HAP-1 (cell line): ENCODE measurements around the gene TBPL1.
"Not testable (repeated sequence)": the region's sequence is repeated elsewhere in the genome, so short reads cannot be mapped to it uniquely, and the experiment has no call there.

Experiments used
- DNase-seq, 2 experiments: peaks; one replicate each; pipeline ENCODE4 v3.0.0-alpha.2; 2016 to 2020; ENCODE audit warnings: low spot score in 2 of 2
- H3K27me3 ChIP-seq: fragments of 250-450 bp; sonication (Bioruptor Pico); 2 replicates; pipeline ENCODE4 v1.5.1; 2020; ENCODE audit warnings: low read depth, mild to moderate bottlenecking, moderate library complexity
- H3K36me3 ChIP-seq: fragments of 250-450 bp; sonication (Bioruptor Pico); replicated peaks from 2 replicates; pipeline ENCODE4 v1.5.1; 2020; ENCODE audit warnings: mild to moderate bottlenecking
- H3K4me1 ChIP-seq: fragments of 250-450 bp; sonication (Bioruptor Pico); 2 replicates; pipeline ENCODE4 v1.5.1; 2020; ENCODE audit warnings: mild to moderate bottlenecking
- H3K4me3 ChIP-seq: fragments of 250-450 bp; sonication (Bioruptor Pico); 2 replicates; pipeline ENCODE4 v1.5.1; 2020; ENCODE audit warnings: mild to moderate bottlenecking, moderate library complexity
- H3K9me3 ChIP-seq: fragments of 250-450 bp; sonication (Bioruptor Pico); 2 replicates; pipeline ENCODE4 v1.5.1; 2020; ENCODE audit warnings: mild to moderate bottlenecking, moderate library complexity
- in situ Hi-C: fragments of 300-500 bp; cut with MboI; formaldehyde crosslinking; loops from 3 replicates; pipeline ENCODE4 v1.14.3; 2020; ENCODE audit warnings: low sequenced_read_pairs, inconsistent platforms, mixed read lengths

The TBPL1 gene

DNA sequence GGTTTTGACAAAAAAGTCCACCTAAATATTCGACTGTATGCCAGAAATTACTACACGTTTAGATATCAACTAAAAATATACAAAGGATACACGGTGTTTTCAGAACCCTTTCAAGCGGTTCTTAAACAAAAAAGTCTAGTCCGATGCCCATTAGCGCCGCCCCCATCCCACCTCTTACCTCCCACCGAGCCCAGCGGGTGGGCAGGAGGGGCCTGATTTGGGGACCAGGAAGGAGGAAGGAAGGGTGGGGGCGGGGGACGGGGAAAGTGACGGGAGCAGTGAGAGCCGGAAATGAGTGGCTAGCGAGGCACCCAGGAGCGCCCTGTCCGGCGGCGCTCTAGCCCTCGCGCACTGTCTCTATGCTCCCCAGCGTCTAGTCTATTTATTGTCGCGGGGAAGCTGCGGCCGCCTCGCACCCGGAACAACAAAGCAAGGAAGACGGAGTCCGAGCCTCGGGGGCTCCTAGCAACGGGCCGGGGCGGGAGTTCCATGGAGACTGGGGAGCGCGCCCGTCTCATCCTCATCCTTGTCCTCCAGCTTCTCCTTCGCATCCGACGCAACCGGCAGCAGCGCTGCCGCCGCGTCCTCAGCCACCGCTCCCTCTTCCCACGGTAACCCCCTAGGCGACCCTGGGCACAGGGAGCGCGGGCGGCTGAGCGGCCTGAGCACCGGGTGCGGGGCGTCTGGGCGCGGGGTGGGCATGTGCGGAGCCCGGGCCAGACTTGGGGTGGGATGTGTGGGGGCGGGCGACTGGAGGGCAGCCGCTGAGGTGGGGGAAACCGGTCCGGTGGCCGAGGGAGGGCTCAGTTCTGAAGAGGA is at the start of gene TBPL1:
Gene TBPL1 (plus strand): TSS at position 410 of the 819 bp plus-strand sequence. CDS start 26,902 bp downstream, outside the sequence.
- H3K9me3 ChIP-seq, result no peaks in the 10 kb centered on the region; the same call in 1 of the 2 replicates
- H3K4me1 ChIP-seq, result peaks cover 17% of the 10 kb centered on the region
- H3K27me3 ChIP-seq, result peaks cover 9% of the 10 kb centered on the region; the same call in 1 of the 2 replicates
- H3K4me3 ChIP-seq, result peak within 1 kb of the TSS; percentile 91
- in situ Hi-C loops, result no loop called here
- peak; percentile 91 to 98 for DNase-seq
- no peaks in the 10 kb centered on the region; the same call in 1 of the 2 replicates for H3K36me3 ChIP-seq

DNA sequence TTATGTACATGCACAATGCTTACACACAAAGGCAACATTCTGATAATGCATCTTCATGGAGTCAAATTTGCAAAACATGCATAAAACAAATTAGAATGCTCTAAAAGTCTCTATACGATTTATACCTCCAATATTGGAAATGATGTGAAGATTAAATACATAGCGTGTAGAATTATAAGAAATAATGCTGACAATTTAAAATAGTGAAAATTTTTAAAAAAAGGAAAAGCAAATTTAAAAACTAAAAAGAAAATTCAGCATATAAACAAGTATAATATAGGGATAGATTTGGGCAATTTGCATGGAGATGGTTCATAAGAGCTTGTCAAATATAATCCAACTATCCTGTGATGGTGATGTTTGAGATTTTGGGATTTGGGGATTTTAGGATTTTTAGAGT is 49.2 kb upstream of the TBPL1 start:
- Histone ChIP-seq H3K36me3 (no peaks in the 10 kb centered on the region), H3K9me3 (no peaks in the 10 kb centered on the region), H3K4me1 (no peaks in the 10 kb centered on the region), H3K4me3 (no peak overlapping the region), H3K27me3 (peaks cover 32% of the 10 kb centered on the region)
- in situ Hi-C loops, result loop anchor here (10.0 kb wide), 1 partner anchor 339 kb away; no protein-coding TSS in a partner anchor
- DNase-seq, result no peak

DNA sequence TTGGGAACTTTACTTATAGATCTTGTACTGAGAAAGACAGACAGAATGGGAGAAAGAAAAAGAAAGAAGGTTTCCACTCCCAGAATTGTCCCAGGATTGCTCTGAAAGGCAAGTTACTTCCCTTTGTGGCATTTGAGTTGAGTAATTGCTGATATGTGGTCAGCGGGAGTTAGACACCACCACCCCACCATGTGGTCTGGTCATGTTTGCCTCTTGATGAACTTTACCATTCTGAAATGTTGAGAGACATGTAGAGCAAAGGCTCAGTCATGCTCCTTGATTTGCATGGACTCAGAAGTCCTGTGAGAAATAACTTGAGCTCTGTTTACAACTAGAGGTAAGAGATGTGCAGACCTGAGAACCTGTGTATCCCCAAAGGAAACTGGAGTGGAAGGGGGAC is 47.0 kb upstream of the TBPL1 start:
- in situ Hi-C loops, result loop anchor here (10.0 kb wide), 1 partner anchor 341 kb away; no protein-coding TSS in a partner anchor

DNA sequence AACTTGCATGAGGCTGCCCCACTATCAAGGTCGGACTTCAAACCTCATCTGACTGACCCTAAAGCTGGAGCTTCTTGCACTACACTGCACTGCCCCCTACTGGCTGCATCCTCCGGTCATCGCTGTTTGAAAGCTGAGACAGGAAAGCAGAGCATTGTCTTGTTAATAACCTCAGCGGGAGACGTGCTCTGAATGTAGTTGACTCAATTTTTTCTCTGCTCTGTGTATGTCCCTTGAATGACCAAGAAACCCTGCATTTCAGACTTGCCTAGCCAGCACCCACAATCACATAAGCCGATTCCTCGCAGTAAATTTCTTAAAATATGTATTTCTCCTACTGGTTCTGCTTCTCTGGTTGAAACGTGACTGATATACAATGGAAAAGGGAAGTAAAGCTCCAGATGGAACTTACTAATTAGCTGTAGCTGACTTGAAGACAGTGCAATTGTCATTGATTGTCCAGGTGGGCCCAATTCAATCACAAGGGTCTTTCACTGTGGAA is 36.3 kb upstream of the TBPL1 start:
- no peak overlapping the region for H3K4me3 ChIP-seq
- DNase-seq, result peak; percentile 86 to 96
- in situ Hi-C loops, result no loop called here
- no peaks in the 10 kb centered on the region for H3K36me3 ChIP-seq
- H3K27me3 ChIP-seq, result peaks cover 17% of the 10 kb centered on the region
- no peaks in the 10 kb centered on the region for H3K4me1 ChIP-seq
- H3K9me3 ChIP-seq, result no peaks in the 10 kb centered on the region

More for the DNA sequence above, 47.0 kb upstream of the TBPL1 start:
- no peak overlapping the region for H3K4me3 ChIP-seq
- peaks cover 33% of the 10 kb centered on the region for H3K27me3 ChIP-seq
- H3K4me1 ChIP-seq, result no peaks in the 10 kb centered on the region
- no peaks in the 10 kb centered on the region for H3K36me3 ChIP-seq
- no peaks in the 10 kb centered on the region for H3K9me3 ChIP-seq
- DNase-seq, result no peak

DNA sequence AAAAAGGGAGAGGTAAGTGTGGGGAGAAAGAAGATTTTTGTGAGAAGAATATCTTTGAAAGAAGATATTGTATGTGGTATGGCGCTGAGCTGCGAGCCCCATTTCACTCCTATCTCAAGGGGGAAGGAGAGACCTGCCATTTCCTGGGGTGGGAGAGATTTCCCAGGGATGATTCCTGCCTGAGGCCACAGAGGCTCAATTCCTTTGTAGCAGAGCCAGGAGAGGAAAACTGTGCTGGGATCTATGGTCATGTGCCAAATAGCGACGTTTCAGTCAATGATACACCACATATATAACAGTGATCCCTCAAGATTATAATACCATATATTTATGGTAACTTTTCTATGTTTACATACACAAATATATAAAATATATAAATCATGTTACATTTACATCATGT is 35.2 kb upstream of the TBPL1 start:
- Histone ChIP-seq H3K27me3 (peaks cover 16% of the 10 kb centered on the region), H3K9me3 (no peaks in the 10 kb centered on the region), H3K36me3 (no peaks in the 10 kb centered on the region), H3K4me3 (no peak overlapping the region), H3K4me1 (no peaks in the 10 kb centered on the region)
- DNase-seq, result no peak
- in situ Hi-C loops, result no loop called here

DNA sequence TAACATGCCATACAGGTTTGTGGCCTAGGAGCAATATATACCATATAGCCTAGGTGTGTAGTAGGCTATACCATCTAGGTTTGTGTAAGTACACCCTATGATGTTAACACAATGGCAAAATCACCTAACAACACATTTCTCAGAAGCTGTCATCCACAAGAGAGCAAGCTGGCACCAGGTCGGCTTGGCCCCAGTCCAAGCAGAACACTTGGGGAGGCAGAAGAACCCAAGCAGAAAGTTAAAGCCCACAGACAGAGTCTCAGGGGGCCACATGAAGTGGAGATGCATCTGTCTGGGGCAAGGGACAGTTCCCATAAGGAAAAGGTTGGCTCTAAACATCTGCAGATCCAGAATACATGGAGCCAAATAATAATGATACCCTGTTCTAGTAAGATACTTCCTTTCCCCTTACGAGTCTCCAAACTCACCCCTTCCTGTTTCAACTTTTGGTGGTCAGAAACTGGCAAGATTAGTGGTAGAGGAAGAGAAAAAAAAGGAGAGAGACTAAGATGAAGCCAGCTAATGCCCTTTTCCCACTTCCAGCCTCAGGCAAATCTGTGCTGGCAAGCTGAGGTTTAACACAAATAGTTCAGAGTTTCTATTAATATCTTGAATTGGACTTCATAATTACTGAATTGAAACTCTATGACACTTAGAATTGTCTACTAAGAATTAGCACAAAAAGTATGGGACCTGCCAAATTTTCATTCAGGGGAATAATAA is 34.7 kb upstream of the TBPL1 start:
- no peak for DNase-seq
- Histone ChIP-seq H3K27me3 (peaks cover 15% of the 10 kb centered on the region), H3K9me3 (no peaks in the 10 kb centered on the region), H3K4me3 (no peak overlapping the region), H3K36me3 (no peaks in the 10 kb centered on the region), H3K4me1 (no peaks in the 10 kb centered on the region)
- in situ Hi-C loops, result no loop called here

DNA sequence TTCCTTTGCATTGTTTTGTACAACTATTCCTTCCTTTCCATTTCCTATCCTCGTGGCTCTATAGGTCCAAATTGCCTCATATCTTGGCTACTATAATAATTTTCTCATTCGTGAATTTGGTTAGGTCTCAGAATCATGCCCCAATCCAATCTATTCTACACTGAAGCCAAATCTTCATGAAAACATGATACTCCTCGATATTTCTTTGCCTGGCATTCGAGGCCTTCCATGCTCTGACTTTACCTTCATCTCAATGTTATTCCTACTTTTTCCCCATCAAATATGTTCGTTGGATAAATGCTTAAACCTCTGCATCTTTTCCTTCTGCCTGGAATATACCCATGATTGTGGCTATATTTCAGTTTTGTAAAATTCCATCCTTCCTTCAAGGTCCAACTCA is 33.7 kb upstream of the TBPL1 start:
- H3K27me3 ChIP-seq, result peaks cover 10% of the 10 kb centered on the region
- no peaks in the 10 kb centered on the region for H3K4me1 ChIP-seq
- in situ Hi-C loops, result no loop called here
- no peaks in the 10 kb centered on the region for H3K36me3 ChIP-seq
- no peaks in the 10 kb centered on the region for H3K9me3 ChIP-seq
- no peak overlapping the region for H3K4me3 ChIP-seq
- DNase-seq, result no peak

DNA sequence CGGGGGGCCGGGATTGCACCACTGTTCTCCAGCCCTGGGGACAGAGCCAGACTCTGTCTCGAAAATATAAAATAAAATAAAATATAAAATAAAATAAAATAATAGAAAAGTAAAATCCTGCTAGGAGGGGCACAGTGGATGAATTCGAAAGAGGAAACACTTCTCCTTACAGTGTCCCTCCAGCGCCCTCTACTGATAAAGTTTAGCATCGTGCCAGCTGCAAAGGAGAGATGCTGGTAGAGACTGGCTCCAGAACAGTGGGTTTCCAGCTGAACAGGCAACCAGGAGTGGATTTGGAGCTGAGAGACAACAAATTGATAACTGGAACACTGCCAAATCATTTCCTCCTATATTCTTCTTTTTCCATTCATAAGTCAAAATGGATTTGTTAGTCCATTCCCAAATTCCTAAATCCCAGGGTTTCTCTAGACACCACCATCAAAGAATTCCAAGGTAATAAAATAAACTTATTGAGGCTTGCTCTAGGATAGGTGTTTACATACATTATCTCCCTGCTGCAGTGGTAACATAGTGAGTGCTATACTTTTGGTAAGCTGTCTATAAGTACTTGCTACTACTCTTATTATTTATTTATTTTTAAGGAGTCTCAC is 31.7 kb upstream of the TBPL1 start:
- no peaks in the 10 kb centered on the region for H3K9me3 ChIP-seq
- peaks cover 11% of the 10 kb centered on the region for H3K27me3 ChIP-seq
- in situ Hi-C loops, result loop anchor here (5.0 kb wide), 1 partner anchor 176 kb away; no protein-coding TSS in a partner anchor
- no peaks in the 10 kb centered on the region for H3K4me1 ChIP-seq
- no peaks in the 10 kb centered on the region for H3K36me3 ChIP-seq
- no peak overlapping the region for H3K4me3 ChIP-seq
- peak; percentile 61 to 89 for DNase-seq

DNA sequence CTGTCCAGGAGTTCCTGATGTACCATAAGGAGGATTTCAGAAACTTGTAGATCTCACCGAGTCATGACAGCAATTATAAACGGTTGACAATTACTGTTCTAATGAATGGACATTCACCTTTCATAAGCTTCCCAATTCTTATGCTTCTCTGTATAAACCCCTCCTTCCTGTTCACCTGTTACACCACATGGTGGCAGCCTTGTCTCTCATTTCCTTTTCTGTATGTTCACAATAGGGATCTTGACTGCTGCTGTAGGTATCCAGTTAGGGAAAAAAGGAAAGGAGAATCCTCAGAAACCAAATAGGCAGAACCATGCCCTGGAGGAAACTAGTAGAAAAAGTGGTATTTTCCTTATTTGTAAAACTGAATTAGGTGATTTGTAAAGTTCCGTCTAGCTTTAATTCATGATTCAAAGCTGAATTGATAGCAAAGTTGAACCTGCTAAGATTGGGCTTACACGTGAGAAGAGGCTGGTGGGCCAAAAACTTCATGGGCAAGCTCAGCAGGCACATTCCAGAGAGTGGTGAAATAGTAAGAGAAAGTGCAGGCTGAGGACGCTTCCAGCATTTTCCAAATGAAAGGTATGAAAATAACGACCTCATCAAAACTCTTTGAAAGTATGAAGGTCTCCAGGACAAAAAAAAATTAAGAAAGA is 29.0 kb upstream of the TBPL1 start:
- Histone ChIP-seq H3K4me3 (no peak overlapping the region), H3K4me1 (no peaks in the 10 kb centered on the region), H3K36me3 (no peaks in the 10 kb centered on the region), H3K9me3 (no peaks in the 10 kb centered on the region), H3K27me3 (peaks cover 29% of the 10 kb centered on the region)
- peak; percentile 71 to 78 for DNase-seq
- in situ Hi-C loops, result loop anchor here (5.0 kb wide), 1 partner anchor 173 kb away; no protein-coding TSS in a partner anchor

DNA sequence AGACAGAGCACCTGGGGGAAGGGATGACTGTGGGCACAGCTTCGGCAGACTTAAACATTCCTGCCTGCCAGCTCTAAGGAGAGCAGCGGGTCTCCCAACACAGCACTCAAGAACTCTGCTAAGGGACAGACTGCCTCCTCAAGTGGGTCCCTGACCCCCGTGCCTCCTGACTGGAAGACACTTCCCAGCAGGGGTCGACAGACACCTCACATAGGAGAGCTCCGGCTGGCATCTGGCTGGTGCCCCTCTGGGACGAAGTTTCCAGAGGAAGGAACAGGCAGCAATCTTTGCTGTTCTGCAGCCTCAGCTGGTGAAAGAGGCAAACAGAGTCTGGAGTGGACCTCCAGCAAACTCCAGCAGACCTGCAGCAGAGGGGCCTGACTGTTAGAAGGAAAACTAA is 21.8 kb upstream of the TBPL1 start:
- DNase-seq, in situ Hi-C loops, H3K4me1 ChIP-seq, H3K36me3 ChIP-seq, H3K4me3 ChIP-seq, H3K9me3 ChIP-seq: not testable (repeated sequence)
- H3K27me3 ChIP-seq, result peaks cover 27% of the 10 kb centered on the region

DNA sequence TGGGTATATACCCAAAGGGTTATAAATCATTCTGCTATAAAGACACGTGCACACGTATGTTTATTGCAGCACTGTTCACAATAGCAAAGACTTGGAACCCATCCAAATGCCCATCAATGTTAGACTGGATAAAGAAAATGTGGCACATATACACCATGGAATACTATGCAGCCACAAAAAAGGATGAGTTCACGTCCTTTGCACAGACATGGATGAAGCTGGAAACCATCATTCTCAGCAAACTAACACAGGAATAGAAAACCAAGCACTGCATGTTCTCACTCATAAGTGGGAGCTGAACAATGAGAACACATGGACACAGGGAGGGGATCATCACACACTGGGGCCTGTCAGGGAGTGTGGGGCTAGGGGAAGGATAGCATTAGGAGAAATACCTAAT is 16.7 kb upstream of the TBPL1 start:
- H3K36me3 ChIP-seq, H3K4me3 ChIP-seq, in situ Hi-C loops, H3K4me1 ChIP-seq, H3K9me3 ChIP-seq, DNase-seq, H3K27me3 ChIP-seq: not testable (repeated sequence)

DNA sequence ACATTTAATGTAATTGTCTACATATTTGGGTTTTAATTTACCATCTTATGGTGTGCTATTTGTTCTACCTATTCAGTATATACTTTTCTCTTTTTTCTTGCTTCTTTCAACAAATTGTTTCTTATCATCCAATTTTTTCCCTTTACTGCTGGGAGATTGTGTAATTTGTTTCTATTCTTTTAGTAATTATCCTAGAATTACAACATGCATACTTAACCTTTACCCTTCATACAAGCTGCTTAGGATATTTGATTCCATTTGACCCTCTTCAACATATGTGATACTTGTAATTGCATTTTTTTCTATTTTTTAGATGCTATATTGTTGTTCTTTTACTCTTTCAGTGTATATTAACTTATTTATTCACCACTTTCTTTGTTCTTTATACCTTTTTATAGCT is 15.1 kb upstream of the TBPL1 start:
- no peaks in the 10 kb centered on the region for H3K9me3 ChIP-seq
- H3K4me1 ChIP-seq, result no peaks in the 10 kb centered on the region
- in situ Hi-C loops, result no loop called here

DNA sequence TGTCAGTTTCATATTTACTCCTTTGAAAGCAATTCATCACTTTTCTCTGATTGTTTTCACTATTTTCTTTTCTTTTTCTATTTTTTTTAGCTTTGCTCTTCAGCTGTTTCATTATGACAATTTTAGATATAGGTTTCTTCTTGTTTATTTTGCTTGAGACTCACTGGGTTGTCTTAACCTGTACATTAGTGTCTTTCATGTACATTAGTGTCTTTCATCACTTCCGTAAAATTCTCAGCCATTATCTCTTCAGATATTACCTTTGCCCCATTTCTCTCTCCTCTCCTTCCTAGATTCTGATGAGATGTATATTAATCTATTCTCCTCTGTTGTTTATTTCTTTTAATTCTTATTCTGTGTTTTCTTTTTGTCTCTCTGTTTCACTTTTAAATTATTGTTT is 14.5 kb upstream of the TBPL1 start:
- H3K4me1 ChIP-seq, result no peaks in the 10 kb centered on the region
- in situ Hi-C loops, result no loop called here
- H3K27me3 ChIP-seq, result peaks cover 3% of the 10 kb centered on the region
- H3K36me3 ChIP-seq, result no peaks in the 10 kb centered on the region
- H3K4me3 ChIP-seq, result no peak overlapping the region
- no peaks in the 10 kb centered on the region for H3K9me3 ChIP-seq
- no peak for DNase-seq

More for the DNA sequence above, 15.1 kb upstream of the TBPL1 start:
- DNase-seq, result no peak
- Histone ChIP-seq H3K4me3 (no peak overlapping the region), H3K36me3 (no peaks in the 10 kb centered on the region), H3K27me3 (peaks cover 3% of the 10 kb centered on the region)
